Kidney tubule cell (primary cell): ENCODE data around the gene PHF10.

ENCODE experiments used
- DNase-seq: peaks from one replicate; pipeline ENCODE4 v3.0.0-alpha.2; 2018; ENCODE audit warnings: low spot score

PHF10 gene

GRCh38 chr6:169677096-169677495 is 47.2 kb downstream of the PHF10 start:
- DNase-seq, result peak; percentile 5

GRCh38 chr6:169675011-169675410 is 49.3 kb downstream of the PHF10 start:
- no peak for DNase-seq

- DNase-seq, result no peak
Measured at GRCh38 chr6:169671563-169671962, 52.7 kb downstream of the PHF10 start.

GRCh38 chr6:169669889-169670288 is 54.4 kb downstream of the PHF10 start:
- peak; percentile 22 for DNase-seq

- DNase-seq, result peak; percentile 34
Measured at GRCh38 chr6:169669147-169669546, 55.2 kb downstream of the PHF10 start.

- DNase-seq, result no peak
Measured at GRCh38 chr6:169668203-169668847, 56.0 kb downstream of the PHF10 start.

GRCh38 chr6:169667716-169668115 is 56.6 kb downstream of the PHF10 start:
- DNase-seq, result no peak

GRCh38 chr6:169666441-169666840 is 57.9 kb downstream of the PHF10 start:
- no peak for DNase-seq

GRCh38 chr6:169665289-169665688 is 59.0 kb downstream of the PHF10 start:
- no peak for DNase-seq

- DNase-seq, result no peak
Measured at GRCh38 chr6:169664227-169664626, 60.1 kb downstream of the PHF10 start.

- no peak for DNase-seq
Measured at GRCh38 chr6:169663468-169663867, 60.8 kb downstream of the PHF10 start.

- no peak for DNase-seq
Measured at GRCh38 chr6:169661391-169661756, 62.9 kb downstream of the PHF10 start.

GRCh38 chr6:169660751-169661390 is 63.4 kb downstream of the PHF10 start:
- DNase-seq, result no peak

GRCh38 chr6:169659820-169660610 is 64.3 kb downstream of the PHF10 start:
- DNase-seq, result no peak

- no peak for DNase-seq
Measured at GRCh38 chr6:169657284-169657610, 67.1 kb downstream of the PHF10 start.

GRCh38 chr6:169656546-169657283 is 67.6 kb downstream of the PHF10 start:
- no peak for DNase-seq

GRCh38 chr6:169654598-169655391 is 69.5 kb downstream of the PHF10 start:
- peak; percentile 66 for DNase-seq
